Esophagus squamous epithelium (tissue), 5 donors: ENCODE results near the gene POLR2M. TPM values are rescaled to one million over a fixed set of nuclear protein-coding genes. Genes with fewer than 3 reads are reported as not detected.

Source experiments
- DNase-seq: peaks from one replicate; lab custom pipeline; 2025; lab: John Stamatoyannopoulos, UW
- H3K27ac ChIP-seq, 4 donors: fragments of 200-600 bp; sonication (generic); one replicate each; pipeline ENCODE4 v1.5.1; 2016 to 2019; ENCODE audit warnings: mild to moderate bottlenecking in 1 of 4
- H3K27me3 ChIP-seq, 4 donors: fragments of 200-600 bp; sonication (generic); 1 replicate in 3 of 4; 2 replicates in 1 of 4; pipeline versions ENCODE4 v1.5.1 to v1.6.0; 2017 to 2021; ENCODE audit warnings: antibody characterized with exemption in 1 of 4
- H3K36me3 ChIP-seq, 3 donors: fragments of 200-600 bp; sonication (generic); one replicate each; pipeline ENCODE4 v1.5.1; 2016 to 2019
- H3K4me1 ChIP-seq, 3 donors: fragments of 200-600 bp; sonication (generic); one replicate each; pipeline ENCODE4 v1.5.1; 2017 to 2019
- H3K4me3 ChIP-seq, 4 donors: fragments of 200-600 bp; sonication (generic); 1 replicate in 3 of 4; 2 replicates in 1 of 4; pipeline ENCODE4 v1.5.1; 2016 to 2019; ENCODE audit warnings: mild to moderate bottlenecking in 2 of 4, moderate library complexity in 1 of 4
- H3K9me3 ChIP-seq, 3 donors: fragments of 200-600 bp; sonication (generic); one replicate each; pipeline ENCODE4 v1.5.1; 2016 to 2019
- POLR2A ChIP-seq, 4 donors: fragments of 450-650 bp; IDR thresholded peaks; one replicate each; pipeline ENCODE4 v1.6.1; 2017; ENCODE audit warnings: antibody characterized with exemption in 4 of 4, mild to moderate bottlenecking in 4 of 4, moderate library complexity in 3 of 4
- WGBS, 2 donors: methylation state at CpG; one replicate each; pipeline ENCODE4 v1.1.5; 2018; 5-methylcytosine and 5-hydroxymethylcytosine counted together
- intact Hi-C: fragments of 100-400 bp; cut with DNase I; formaldehyde crosslinking; loops from one replicate; pipeline ENCODE4 v1.15.0; 2022
- total RNA-seq, 4 donors: library from RNA; depleted of rRNA; stranded (reverse); fragments of >200 nt; gene quantifications; one replicate each; pipeline ENCODE4 v1.1.0, GENCODE V29; 2016
- TF ChIP-seq, protein P1 (sequence below), 6 experiments: fragments of 450-650 bp in 4 of 6; fragments of 200-600 bp in 2 of 6; sonication (generic) in 2 of 6; IDR thresholded peaks; one replicate each; pipeline ENCODE4 v1.5.1; 2016 to 2019; ENCODE audit warnings: antibody characterized with exemption in 6 of 6, mild to moderate bottlenecking in 4 of 6, moderate library complexity in 4 of 6
- donor health status: DM: yes; HTN: yes; CAD: no.

Gene POLR2M
- total RNA-seq, 4 donors from 2014 or later: 14.5 to 839 (median 71.7) TPM

DNA sequence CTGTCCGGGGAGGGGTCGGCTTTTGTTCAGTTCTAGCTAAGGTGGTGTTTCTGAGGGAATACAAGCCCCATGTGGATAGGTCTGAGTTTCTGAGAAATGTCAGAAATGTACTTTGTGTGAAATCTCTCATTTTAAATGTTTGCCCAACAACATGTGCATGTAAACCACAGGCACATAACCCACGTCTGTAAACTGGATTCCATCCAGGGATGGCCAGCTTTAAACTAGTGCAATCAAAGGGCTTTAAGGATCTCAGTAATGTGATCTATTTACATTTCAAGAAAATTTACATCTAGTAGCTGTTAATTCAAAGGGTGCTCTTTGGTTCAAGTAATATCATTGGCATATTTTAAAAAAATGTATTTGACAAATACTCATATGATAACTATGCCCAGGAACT, 52.0 kb downstream of the POLR2M start:
- WGBS, 2 donors: 65 to 69% methylated on average over 3 of the region's 3 CpGs
- intact Hi-C loops: no loop called here
- H3K27ac ChIP-seq: no peak overlapping the region
- DNase-seq: no peak
- TF ChIP-seq POLR2A (IDR thresholded peaks at IDR 0.05): no peak
- TF ChIP-seq, protein P1, sequence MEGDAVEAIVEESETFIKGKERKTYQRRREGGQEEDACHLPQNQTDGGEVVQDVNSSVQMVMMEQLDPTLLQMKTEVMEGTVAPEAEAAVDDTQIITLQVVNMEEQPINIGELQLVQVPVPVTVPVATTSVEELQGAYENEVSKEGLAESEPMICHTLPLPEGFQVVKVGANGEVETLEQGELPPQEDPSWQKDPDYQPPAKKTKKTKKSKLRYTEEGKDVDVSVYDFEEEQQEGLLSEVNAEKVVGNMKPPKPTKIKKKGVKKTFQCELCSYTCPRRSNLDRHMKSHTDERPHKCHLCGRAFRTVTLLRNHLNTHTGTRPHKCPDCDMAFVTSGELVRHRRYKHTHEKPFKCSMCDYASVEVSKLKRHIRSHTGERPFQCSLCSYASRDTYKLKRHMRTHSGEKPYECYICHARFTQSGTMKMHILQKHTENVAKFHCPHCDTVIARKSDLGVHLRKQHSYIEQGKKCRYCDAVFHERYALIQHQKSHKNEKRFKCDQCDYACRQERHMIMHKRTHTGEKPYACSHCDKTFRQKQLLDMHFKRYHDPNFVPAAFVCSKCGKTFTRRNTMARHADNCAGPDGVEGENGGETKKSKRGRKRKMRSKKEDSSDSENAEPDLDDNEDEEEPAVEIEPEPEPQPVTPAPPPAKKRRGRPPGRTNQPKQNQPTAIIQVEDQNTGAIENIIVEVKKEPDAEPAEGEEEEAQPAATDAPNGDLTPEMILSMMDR (IDR thresholded peaks at IDR 0.05): no peak
- no peaks in the 10 kb centered on the region for H3K36me3 ChIP-seq
- H3K4me1 ChIP-seq: no peaks in the 10 kb centered on the region
- no peaks in the 10 kb centered on the region for H3K27me3 ChIP-seq
- H3K9me3 ChIP-seq: no peaks in the 10 kb centered on the region
- no peak overlapping the region for H3K4me3 ChIP-seq

- TF ChIP-seq, protein P1 (IDR thresholded peaks at IDR 0.05): no peak
- no peak for TF ChIP-seq POLR2A (IDR thresholded peaks at IDR 0.05)
- 89 to 100% methylated on average over 1 of the region's 1 CpG for WGBS, 2 donors
- Histone ChIP-seq H3K4me3 (no peak overlapping the region), H3K27me3 (no peaks in the 10 kb centered on the region), H3K4me1 (no peaks in the 10 kb centered on the region), H3K27ac (no peak overlapping the region), H3K9me3 (no peaks in the 10 kb centered on the region), H3K36me3 (no peaks in the 10 kb centered on the region)
- DNase-seq: no peak
- intact Hi-C loops: no loop called here
Measured at GRCh38 chr15:57761562-57761961, 55.0 kb downstream of the POLR2M start.

- Histone ChIP-seq H3K36me3 (no peaks in the 10 kb centered on the region), H3K27me3 (no peaks in the 10 kb centered on the region), H3K4me1 (no peaks in the 10 kb centered on the region), H3K9me3 (no peaks in the 10 kb centered on the region), H3K4me3 (no peak overlapping the region), H3K27ac (no peak overlapping the region)
- TF ChIP-seq, protein P1 (IDR thresholded peaks at IDR 0.05): peak in 1 of 6 experiments; percentile 10
- TF ChIP-seq POLR2A (IDR thresholded peaks at IDR 0.05): no peak
- WGBS, 2 donors: 80 to 89% methylated on average over 1 to 4 of the region's 4 CpGs
- no peak for DNase-seq
- intact Hi-C loops: no loop called here
Measured at GRCh38 chr15:57762302-57762701, 55.8 kb downstream of the POLR2M start.

DNA sequence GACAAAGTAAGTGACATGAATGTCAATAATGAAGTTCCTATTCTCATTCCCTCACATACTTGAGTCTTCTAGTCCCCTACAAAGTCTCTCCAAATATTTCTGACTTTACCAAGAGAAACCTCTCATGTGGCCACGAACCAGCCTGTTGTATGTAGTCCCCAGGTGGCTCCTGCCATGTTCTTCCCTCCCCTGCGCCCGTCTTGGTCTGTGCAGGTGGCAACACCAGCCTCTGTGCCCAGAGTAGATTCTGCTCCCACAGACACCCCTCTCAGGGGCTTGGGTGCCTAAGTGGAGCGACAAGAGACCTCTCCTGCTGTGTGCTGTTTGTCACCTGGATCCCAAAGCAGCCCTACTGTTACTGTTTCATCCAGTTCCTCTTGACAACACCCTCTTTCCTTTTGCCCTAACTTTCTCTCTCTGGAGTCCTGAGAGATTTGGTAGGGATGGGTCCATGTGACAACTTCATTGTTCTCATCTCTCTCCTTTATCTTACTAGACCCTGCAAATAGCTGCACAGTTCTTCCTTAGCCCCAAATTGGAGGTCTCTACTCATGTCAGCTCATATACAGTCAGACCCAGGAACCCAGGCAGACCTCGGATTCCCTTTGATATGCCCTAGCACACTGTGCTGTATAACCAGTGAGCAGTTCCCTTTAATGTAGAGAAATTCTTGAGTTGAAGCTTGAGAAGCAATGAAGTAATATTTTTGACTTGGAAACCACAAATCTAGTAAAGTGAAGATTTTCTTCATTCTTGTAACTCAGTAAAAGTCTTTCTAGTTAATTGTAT, 56.9 kb downstream of the POLR2M start:
- no peak overlapping the region for H3K4me3 ChIP-seq
- TF ChIP-seq, protein P1 (IDR thresholded peaks at IDR 0.05): no peak
- TF ChIP-seq POLR2A (IDR thresholded peaks at IDR 0.05): no peak
- H3K36me3 ChIP-seq: no peaks in the 10 kb centered on the region
- no peak overlapping the region for H3K27ac ChIP-seq
- H3K27me3 ChIP-seq: no peaks in the 10 kb centered on the region
- 78 to 81% methylated on average over 5 of the region's 5 CpGs for WGBS, 2 donors
- no peak for DNase-seq
- intact Hi-C loops: no loop called here
- H3K4me1 ChIP-seq: no peaks in the 10 kb centered on the region
- H3K9me3 ChIP-seq: no peaks in the 10 kb centered on the region

Other genes with a start within 250 kb of the POLR2M start
- 10 to 100 TPM; 21.2 to 36.0 (median 26.5) TPM for gene MYZAP, start 114.8 kb upstream of the POLR2M start, total RNA-seq